ENCODE data around the gene PKNOX1.
"Not testable (repeated sequence)": the region's sequence is repeated elsewhere in the genome, so short reads cannot be mapped to it uniquely, and the experiment has no call there.

DNA sequence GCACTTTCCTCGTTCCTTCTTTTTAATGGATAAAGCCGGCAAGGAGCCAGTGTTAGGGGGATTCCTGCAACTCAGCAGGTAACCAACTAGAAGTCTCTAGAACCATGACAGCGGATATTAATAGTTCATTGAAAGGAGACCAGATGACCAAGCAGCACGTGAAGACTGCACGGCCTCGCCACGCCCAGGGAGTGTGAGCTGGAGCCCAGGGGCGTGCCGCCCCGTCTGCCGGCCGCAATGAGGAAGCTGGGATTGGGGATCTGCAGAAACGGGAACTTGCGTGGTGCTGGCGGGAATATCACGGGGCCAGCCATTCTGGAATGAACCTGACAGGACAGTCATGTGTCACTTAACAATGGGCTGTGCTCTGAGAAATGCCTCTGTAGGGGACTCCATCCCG, 62.5 kb downstream of the PKNOX1 start:
- TF ChIP-seq, protein P1, sequence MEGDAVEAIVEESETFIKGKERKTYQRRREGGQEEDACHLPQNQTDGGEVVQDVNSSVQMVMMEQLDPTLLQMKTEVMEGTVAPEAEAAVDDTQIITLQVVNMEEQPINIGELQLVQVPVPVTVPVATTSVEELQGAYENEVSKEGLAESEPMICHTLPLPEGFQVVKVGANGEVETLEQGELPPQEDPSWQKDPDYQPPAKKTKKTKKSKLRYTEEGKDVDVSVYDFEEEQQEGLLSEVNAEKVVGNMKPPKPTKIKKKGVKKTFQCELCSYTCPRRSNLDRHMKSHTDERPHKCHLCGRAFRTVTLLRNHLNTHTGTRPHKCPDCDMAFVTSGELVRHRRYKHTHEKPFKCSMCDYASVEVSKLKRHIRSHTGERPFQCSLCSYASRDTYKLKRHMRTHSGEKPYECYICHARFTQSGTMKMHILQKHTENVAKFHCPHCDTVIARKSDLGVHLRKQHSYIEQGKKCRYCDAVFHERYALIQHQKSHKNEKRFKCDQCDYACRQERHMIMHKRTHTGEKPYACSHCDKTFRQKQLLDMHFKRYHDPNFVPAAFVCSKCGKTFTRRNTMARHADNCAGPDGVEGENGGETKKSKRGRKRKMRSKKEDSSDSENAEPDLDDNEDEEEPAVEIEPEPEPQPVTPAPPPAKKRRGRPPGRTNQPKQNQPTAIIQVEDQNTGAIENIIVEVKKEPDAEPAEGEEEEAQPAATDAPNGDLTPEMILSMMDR (CRISPR knock-in tag; IDR thresholded peaks at IDR 0.05), result not testable (repeated sequence)
- not testable (repeated sequence) for TF ChIP-seq TAF15 (IDR thresholded peaks at IDR 0.05; ENCODE audit: low read depth, low read length, poor library complexity, severe bottlenecking); POLR2AphosphoS5 (IDR thresholded peaks at IDR 0.05; ENCODE audit: low read depth, low read length); ZKSCAN8 (CRISPR knock-in tag; IDR thresholded peaks at IDR 0.05; ENCODE audit: borderline replicate concordance); CBX5 (CRISPR knock-in tag; IDR thresholded peaks at IDR 0.05; ENCODE audit: borderline replicate concordance); ZSCAN20 (CRISPR knock-in tag; IDR thresholded peaks at IDR 0.05; ENCODE audit: borderline replicate concordance); RAD51 (IDR thresholded peaks at IDR 0.05; ENCODE audit: borderline replicate concordance); THYN1 (CRISPR knock-in tag; IDR thresholded peaks at IDR 0.05; ENCODE audit: borderline replicate concordance, low read depth); KMT2A (CRISPR knock-in tag; IDR thresholded peaks at IDR 0.05); SMC3 (IDR thresholded peaks at IDR 0.05; ENCODE audit: low read length)
- TF ChIP-seq, protein P2, sequence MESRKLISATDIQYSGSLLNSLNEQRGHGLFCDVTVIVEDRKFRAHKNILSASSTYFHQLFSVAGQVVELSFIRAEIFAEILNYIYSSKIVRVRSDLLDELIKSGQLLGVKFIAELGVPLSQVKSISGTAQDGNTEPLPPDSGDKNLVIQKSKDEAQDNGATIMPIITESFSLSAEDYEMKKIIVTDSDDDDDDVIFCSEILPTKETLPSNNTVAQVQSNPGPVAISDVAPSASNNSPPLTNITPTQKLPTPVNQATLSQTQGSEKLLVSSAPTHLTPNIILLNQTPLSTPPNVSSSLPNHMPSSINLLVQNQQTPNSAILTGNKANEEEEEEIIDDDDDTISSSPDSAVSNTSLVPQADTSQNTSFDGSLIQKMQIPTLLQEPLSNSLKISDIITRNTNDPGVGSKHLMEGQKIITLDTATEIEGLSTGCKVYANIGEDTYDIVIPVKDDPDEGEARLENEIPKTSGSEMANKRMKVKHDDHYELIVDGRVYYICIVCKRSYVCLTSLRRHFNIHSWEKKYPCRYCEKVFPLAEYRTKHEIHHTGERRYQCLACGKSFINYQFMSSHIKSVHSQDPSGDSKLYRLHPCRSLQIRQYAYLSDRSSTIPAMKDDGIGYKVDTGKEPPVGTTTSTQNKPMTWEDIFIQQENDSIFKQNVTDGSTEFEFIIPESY (CRISPR knock-in tag; IDR thresholded peaks at IDR 0.05), result not testable (repeated sequence)
